Posterior cingulate gyrus (tissue), 11 donors: ENCODE data around the gene FRMD4A.
A peak's percentile ranks its signal among the peaks of the same experiment; 100 is the strongest.
"Not testable (repeated sequence)": the region's sequence is repeated elsewhere in the genome, so short reads cannot be mapped to it uniquely, and the experiment has no call there.

Experiments used
- DNase-seq, 10 donors: peaks; one replicate each; pipeline versions ENCODE4 v3.0.0 to v3.0.0-alpha.2; 2020 to 2021; ENCODE audit warnings: mixed read lengths in 3 of 10
- intact Hi-C: fragments of 100-400 bp; cut with DNase I; formaldehyde crosslinking; loops from one replicate; pipeline ENCODE4 v1.15.1; 2023

The FRMD4A gene

GRCh38 chr10:14160299-14160698, 170.4 kb downstream of the FRMD4A start:
- no peak for DNase-seq
- intact Hi-C loops: no loop called here

- intact Hi-C loops: no loop called here
- no peak for DNase-seq
Measured at GRCh38 chr10:14158575-14158974, 172.1 kb downstream of the FRMD4A start.

GRCh38 chr10:14156104-14156503, 174.6 kb downstream of the FRMD4A start:
- no peak for DNase-seq
- intact Hi-C loops: no loop called here

- intact Hi-C loops: no loop called here
- DNase-seq: no peak
Measured at GRCh38 chr10:14153570-14154055, 177.1 kb downstream of the FRMD4A start.

GRCh38 chr10:14151571-14151970, 179.2 kb downstream of the FRMD4A start:
- no peak for DNase-seq
- intact Hi-C loops: no loop called here

- intact Hi-C loops: no loop called here
- no peak for DNase-seq
Measured at GRCh38 chr10:14150526-14150925, 180.2 kb downstream of the FRMD4A start.

- intact Hi-C loops: no loop called here
Measured at GRCh38 chr10:14146501-14146900, 184.2 kb downstream of the FRMD4A start.

GRCh38 chr10:14146025-14146424, 184.7 kb downstream of the FRMD4A start:
- DNase-seq: no peak
- intact Hi-C loops: no loop called here

More at GRCh38 chr10:14146501-14146900, 184.2 kb downstream of the FRMD4A start:
- DNase-seq: no peak

- DNase-seq: no peak
- intact Hi-C loops: no loop called here
Measured at GRCh38 chr10:14144451-14144850, 186.3 kb downstream of the FRMD4A start.

GRCh38 chr10:14142606-14143250, 188.0 kb downstream of the FRMD4A start:
- DNase-seq: no peak
- intact Hi-C loops: no loop called here

GRCh38 chr10:14141283-14141682, 189.4 kb downstream of the FRMD4A start:
- DNase-seq: no peak
- intact Hi-C loops: no loop called here

GRCh38 chr10:14137391-14137790, 193.3 kb downstream of the FRMD4A start:
- intact Hi-C loops: no loop called here
- no peak for DNase-seq

- intact Hi-C loops, DNase-seq: not testable (repeated sequence)
Measured at GRCh38 chr10:14135196-14135595, 195.5 kb downstream of the FRMD4A start.

GRCh38 chr10:14134275-14134674, 196.4 kb downstream of the FRMD4A start:
- intact Hi-C loops: no loop called here
- no peak for DNase-seq

GRCh38 chr10:14131261-14131960, 199.3 kb downstream of the FRMD4A start:
- DNase-seq: no peak
- intact Hi-C loops: no loop called here

- peak in 2 of 10 donors; percentile 13 to 82 for DNase-seq
- intact Hi-C loops: no loop called here
Measured at GRCh38 chr10:14129770-14130169, 201.0 kb downstream of the FRMD4A start.

GRCh38 chr10:14128519-14128918, 202.2 kb downstream of the FRMD4A start:
- intact Hi-C loops: no loop called here
- no peak for DNase-seq

- intact Hi-C loops: no loop called here
- no peak for DNase-seq
Measured at GRCh38 chr10:14126697-14127440, 203.9 kb downstream of the FRMD4A start.

GRCh38 chr10:14125564-14125963, 205.2 kb downstream of the FRMD4A start:
- DNase-seq: no peak
- intact Hi-C loops: no loop called here

- intact Hi-C loops: no loop called here
- no peak for DNase-seq
Measured at GRCh38 chr10:14124941-14125340, 205.8 kb downstream of the FRMD4A start.

- no peak for DNase-seq
- intact Hi-C loops: no loop called here
Measured at GRCh38 chr10:14123139-14123538, 207.6 kb downstream of the FRMD4A start.
